Amygdala (tissue), 56 donors: ENCODE results near the gene LRMDA.

Experiments
- DNase-seq, 56 donors: peaks; one replicate each; lab custom pipeline; 2025; lab: John Stamatoyannopoulos, UW

The LRMDA gene

GRCh38 chr10:75418293-75418692 is 13.1 kb upstream of the LRMDA start:
- DNase-seq: no peak

DNA sequence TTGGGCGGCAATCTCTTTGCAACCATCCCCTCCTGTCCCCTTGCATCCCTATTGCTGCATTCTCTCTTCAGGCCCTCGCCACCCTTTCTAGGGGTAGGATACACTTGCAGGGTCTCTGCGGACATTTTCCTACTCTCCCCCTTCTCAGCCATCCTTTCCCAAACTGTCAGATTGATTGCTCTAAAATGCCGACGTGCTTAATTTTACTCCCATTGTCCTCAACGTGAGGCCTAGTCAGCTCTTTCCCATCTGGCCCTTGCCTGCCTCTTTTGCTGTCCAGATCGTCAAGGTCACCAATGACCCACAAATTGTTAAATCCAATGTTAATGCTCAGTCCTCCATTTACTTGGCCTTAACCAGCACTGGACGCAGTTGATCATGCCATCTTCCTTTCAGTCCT is 12.7 kb upstream of the LRMDA start:
- DNase-seq: no peak

GRCh38 chr10:75422913-75423312 is 8.5 kb upstream of the LRMDA start:
- DNase-seq: no peak

DNA sequence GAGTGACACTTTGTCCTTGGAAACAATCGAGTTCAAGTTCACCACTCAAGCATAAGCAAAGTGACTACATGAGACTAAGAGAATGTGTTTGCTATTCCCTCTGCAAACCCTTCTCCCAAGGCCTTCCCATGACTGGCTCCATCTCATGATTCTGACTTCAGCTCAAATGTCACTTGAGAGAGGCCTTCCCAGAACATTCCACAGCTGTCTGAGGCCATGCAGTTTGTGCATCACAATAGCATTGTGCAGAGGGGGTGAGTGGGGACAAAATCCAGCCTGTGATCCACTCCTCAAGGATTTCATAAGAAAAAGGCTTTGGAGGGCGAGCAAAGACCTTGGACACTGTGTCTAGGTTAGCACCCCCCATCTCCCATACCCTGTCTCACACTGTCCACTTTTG is 6.9 kb upstream of the LRMDA start:
- DNase-seq: no peak

- no peak for DNase-seq
Measured at GRCh38 chr10:75425291-75426079, 5.9 kb upstream of the LRMDA start.

DNA sequence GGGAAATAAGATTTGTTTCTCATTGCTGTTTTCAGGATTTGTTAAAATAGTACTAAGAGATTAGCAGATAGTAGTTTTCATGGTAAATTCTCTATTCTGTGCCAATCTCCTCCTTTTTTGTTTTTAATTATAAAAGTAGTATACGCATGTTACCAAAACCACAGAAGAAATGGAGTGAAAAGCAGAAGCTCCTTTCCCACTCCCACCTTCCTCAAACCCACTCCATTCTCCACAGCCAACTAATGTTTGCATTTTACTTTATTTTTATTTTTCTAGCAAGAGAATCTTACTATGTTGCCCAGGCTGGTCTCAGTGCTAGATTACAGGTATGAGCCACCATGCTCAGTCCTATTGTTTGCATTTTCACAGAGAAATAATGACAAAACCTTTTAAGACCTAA is 4.5 kb upstream of the LRMDA start:
- no peak for DNase-seq

DNA sequence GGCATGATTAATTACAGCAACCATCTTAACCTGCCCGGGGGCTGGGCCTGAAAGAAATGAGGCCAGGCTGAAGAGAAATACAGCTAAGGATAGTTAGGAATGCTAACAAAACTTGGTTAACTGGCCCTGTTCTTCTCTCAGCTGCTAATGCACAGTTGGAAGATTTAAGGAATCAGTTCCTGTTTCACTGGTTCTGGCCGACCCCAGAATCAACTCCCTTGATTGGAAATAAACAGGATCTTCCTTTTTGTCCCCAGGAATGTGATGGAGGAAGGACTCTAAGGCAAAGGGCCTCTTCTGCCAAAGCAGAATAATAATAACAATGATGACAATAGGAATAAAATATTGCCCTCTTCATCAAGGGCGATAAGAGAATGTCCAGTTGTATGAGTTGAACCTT is 3.5 kb upstream of the LRMDA start:
- no peak for DNase-seq

- no peak for DNase-seq
Measured at GRCh38 chr10:75428434-75429158, 2.8 kb upstream of the LRMDA start.

- DNase-seq: no peak
Measured at GRCh38 chr10:75429159-75429827, 2.1 kb upstream of the LRMDA start.

DNA sequence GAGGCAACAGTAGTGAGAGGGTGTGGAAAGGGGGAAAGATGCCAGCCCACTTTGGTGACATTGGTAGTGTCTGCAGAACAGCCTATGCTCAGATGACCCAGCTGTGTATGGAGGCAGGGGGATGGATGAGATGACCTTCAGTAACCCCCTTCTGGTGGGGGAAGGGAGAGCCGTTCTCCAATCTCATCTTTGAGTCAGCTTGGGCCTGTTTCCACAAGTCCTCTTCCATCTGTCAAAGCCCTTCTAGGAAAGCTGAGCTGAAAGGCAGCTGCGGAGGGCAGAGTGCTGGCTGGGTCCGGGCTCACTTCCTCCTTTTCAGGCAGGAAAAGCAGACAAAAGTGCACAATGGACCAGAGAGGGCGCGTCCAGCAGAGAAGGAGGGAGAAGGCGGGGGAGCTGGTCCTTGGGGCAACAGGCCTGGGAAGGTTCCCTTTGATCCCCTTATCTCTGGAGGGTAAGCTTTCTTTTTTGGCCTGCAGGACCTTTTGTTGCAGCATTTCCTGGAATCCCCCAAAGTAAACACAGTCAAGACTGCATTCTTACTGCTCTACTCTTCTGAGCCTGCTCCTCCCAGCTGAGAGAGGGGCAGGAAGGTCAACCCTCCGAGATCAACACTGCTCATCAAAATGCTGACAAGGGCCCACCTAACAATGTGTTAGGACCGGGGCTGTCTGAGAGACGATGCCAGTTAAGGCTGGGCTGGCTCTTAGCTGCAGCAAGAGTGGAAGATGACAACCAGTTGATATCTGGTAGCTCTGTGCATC is 1.2 kb upstream of the LRMDA start:
- DNase-seq: peak in 10 of 56 donors; percentile 4 to 47 (median 20)

- no peak for DNase-seq
Measured at GRCh38 chr10:75432176-75432575, 752 bp downstream of the LRMDA start.

DNA sequence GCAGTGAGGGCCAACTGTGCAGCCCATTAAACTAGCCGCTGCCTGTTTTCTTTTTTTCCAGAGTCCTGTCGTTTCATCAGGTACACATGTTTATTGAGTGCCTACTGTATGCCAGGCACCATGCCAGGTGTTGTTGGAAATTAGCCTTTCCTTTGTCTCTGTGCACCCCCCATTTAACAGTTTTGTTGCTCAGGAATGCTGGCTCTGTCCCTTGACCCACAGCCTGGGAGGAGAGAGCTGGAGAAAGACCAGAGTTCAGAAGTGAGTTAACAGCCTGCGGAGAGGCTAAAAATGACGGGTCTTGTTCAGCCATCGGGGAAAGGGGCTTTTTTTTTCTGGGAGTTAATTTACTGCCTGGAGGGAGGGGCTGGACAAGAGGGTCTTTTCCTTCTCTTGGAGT is 1.3 kb downstream of the LRMDA start:
- DNase-seq: no peak

DNA sequence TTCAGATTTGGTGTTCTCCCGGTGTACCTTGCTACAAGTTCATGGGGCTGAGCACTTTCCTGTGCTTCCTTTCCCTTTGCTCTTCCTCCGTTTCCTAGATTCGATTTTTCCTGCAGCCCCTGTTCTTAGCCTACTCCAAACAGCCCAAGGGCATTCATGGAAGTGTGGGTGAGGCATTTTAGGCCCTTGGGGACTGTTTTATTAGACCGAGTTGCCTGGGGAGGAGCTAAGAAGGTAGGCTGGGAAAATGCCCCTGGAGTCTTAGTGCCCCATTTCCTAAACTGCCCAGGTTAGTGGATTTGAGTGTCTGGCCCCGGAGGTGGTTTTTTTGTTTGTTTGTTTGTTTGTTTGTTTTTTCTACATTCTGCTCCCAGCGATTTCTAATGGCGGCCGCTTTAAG is 1.8 kb downstream of the LRMDA start:
- DNase-seq: no peak

DNA sequence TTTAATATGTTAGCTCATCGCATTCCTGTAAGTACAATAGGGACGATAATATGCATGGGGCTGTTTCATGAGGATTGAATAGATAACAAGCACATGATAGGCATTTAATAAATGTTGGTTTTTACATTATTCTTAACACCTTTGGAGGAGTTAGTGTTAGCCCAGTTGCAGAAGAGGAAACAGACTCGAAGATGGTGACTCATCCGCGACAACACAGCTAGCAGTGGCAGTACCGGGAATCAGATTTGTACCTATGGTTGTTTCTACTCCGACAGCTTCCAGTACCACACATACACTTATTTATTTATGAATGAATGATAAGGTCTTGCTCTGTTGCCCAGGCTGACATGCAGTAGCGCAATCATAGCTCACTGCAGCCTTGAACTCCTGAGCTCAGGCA is 2.9 kb downstream of the LRMDA start:
- no peak for DNase-seq

GRCh38 chr10:75435291-75435690 is 3.9 kb downstream of the LRMDA start:
- DNase-seq: no peak

DNA sequence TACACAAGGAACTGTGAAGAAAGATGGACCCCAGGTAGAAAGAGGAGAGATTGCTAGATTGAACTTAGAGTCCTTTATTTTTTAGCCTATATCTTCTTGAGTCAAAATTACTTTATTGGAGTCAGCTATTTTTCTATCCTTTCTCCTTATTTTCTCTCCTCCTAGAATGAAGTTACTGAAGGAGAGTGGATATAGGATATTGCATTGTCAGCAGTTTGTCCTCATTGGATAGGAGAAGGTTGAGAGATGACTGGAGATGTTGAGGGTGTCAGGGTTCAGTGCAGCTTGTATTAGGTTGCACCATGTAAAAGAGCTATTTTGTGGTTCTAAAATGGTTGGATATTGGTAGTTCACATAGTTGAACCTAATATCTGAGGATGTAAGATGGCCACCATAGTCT is 5.5 kb downstream of the LRMDA start:
- no peak for DNase-seq

DNA sequence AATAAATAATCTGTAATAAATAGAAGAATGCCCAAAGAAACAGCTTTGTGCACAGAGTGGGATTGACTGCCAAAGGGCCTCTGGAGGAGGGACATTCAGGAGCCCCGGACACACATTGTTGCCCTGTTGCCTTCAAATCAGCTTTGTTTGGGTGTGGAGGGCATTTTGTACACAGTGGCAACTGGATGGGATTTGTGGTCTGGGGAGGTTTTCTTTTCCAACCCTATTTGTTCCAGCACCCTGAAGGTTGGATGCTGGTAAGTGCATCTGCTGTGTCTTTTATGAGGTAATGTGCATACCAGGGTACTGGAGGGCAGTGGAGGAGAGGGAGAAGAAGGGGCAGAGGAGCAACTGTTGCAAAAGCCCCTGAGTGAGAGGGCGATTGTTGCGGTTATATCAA is 6.3 kb downstream of the LRMDA start:
- DNase-seq: no peak

DNA sequence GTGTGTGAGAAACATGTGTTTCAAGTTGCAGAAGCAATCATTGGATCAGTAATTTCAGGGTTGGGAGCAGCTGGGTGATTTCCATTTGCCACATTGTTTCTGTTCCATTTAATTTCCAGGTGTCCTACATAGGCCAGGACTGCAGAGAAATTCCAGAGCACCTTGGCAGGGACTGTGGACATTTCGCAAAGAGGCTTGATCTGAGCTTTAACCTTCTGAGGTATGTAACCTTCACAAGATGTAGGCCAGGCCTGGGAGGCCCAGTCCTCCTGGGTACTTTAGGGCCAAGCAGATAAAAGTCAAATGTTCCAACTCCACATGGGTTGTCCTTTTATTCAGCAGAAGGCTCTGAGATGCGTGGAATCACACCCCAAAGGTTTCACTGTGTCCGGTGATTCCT is 6.9 kb downstream of the LRMDA start:
- no peak for DNase-seq

DNA sequence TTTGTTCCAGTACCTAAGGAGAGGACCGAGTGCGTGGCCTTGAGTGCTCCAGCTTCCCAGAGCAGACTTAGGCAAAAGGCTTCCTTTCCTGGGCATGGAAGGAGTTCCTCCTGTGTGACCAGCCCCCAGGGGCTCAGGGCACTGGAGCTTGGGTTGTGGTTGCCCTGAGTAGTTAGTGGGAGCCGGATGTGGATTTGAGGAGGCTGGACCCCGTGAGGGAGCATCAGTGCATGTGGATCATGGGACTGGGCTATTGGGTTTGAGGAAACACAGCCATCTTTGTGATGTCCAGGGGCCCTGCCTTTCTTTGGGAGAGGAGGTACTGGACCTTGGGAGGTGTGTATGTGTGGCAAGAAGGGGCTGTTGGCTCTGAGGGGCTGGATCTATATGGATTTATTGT is 8.4 kb downstream of the LRMDA start:
- no peak for DNase-seq

GRCh38 chr10:75440271-75440793 is 8.9 kb downstream of the LRMDA start:
- DNase-seq: no peak

DNA sequence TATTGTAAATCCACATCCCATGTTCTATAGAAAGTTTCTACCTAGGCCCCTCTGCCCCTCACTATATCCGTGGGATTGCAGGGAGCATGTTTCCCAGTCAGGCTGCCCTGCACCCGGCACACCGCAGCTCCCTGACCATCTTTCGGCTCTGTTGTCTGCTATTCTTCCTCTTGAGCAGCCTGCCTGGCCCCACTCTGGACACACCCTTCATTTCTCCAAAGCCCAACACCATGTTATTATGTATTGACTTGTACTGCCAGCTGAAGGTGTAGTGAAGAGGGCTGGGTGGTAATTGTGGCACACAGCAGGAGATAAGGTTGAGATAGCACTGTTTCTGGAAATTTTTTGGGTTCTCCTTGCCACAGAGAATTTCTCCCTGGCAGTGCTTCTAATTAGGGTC is 9.8 kb downstream of the LRMDA start:
- no peak for DNase-seq
